Heart left ventricle (tissue), 16 donors: ENCODE data around the gene TLCD5. TPM values are rescaled to one million over a fixed set of nuclear protein-coding genes. Genes with fewer than 3 reads are reported as not detected.

Experiments used
- ATAC-seq, 4 donors: fragments of 200-7000 bp; cut with Tn5 transposase; one replicate each; pipeline ENCODE4 v1.9.1; 2020 to 2022; ENCODE audit warnings: moderate library complexity in 4 of 4, mild to moderate bottlenecking in 3 of 4, moderate number of reproducible peaks in 1 of 4
- DNase-seq, 5 donors: peaks; one replicate each; pipeline ENCODE4 v3.0.0-alpha.2; 2020
- H3K27ac ChIP-seq, 12 donors: fragments of 200-600 bp; sonication (generic) in 4 of 12; one replicate each; pipeline versions ENCODE4 v1.5.0 to v1.8.0; 2016 to 2022; ENCODE audit warnings: mild to moderate bottlenecking in 2 of 12
- H3K27me3 ChIP-seq, 9 donors: fragments of 200-600 bp; sonication (generic) in 2 of 9; one replicate each; pipeline versions ENCODE4 v1.5.1 to v1.8.0; 2016 to 2022; ENCODE audit warnings: mild to moderate bottlenecking in 3 of 9
- H3K36me3 ChIP-seq, 9 donors: fragments of 200-600 bp; sonication (generic) in 2 of 9; one replicate each; pipeline versions ENCODE4 v1.5.0 to v1.8.0; 2018 to 2022; ENCODE audit warnings: mild to moderate bottlenecking in 2 of 9
- H3K4me1 ChIP-seq, 12 donors: fragments of 200-600 bp; sonication (generic) in 4 of 12; one replicate each; pipeline versions ENCODE4 v1.5.0 to v1.8.0; 2016 to 2022; ENCODE audit warnings: mild to moderate bottlenecking in 3 of 12
- H3K4me3 ChIP-seq, 12 donors: fragments of 200-600 bp; sonication (generic) in 4 of 12; one replicate each; pipeline versions ENCODE4 v1.5.0 to v1.8.0; 2017 to 2022; ENCODE audit warnings: mild to moderate bottlenecking in 9 of 12, moderate library complexity in 4 of 12
- H3K9me3 ChIP-seq, 12 donors: fragments of 200-600 bp; sonication (generic) in 4 of 12; one replicate each; pipeline versions ENCODE4 v1.5.0 to v1.8.0; 2016 to 2022; ENCODE audit warnings: mild to moderate bottlenecking in 1 of 12
- CTCF ChIP-seq, 12 donors: fragments of 200-600 bp; sonication (generic) in 4 of 12; IDR thresholded peaks; one replicate each; pipeline versions ENCODE4 v1.5.0 to v1.8.0; 2018 to 2022; ENCODE audit warnings: antibody characterized with exemption in 12 of 12, mild to moderate bottlenecking in 5 of 12
- POLR2A ChIP-seq, 2 donors: fragments of 450-650 bp; IDR thresholded peaks; one replicate each; pipeline ENCODE4 v1.6.1; 2017; ENCODE audit warnings: antibody characterized with exemption in 2 of 2, mild to moderate bottlenecking in 2 of 2, moderate library complexity in 2 of 2
- WGBS, 4 donors: extraction: QIAGEN DNeasy Blood & Tissue Kit in 2 of 4; methylation state at CpG; one replicate each; pipeline versions ENCODE4 v1.1.5 to v1.1.7; 2013 to 2018; 5-methylcytosine and 5-hydroxymethylcytosine counted together
- intact Hi-C, 10 donors: fragments of 100-400 bp; cut with DNase I; formaldehyde crosslinking; loops; one replicate each; pipeline versions ENCODE4 v1.11.1 to v1.14.2; 2022
- polyA plus RNA-seq, 2 donors: library from polyadenylated mRNA; stranded (reverse); fragments of 200-250 nt; gene quantifications; one replicate each; pipeline ENCODE4 v1.2.3, GENCODE V29; 2013
- total RNA-seq, 9 donors: library from RNA; depleted of rRNA in 2 of 9; stranded (reverse); fragments of >200 nt in 2 of 9; fragmentation: NEBNext Ultra II Directional in 3 of 9; extraction: Animal tissue kit (Norgen Biotek cat#: 25700) in 3 of 9; gene quantifications; one replicate each; pipeline versions ENCODE4 v1.1.0 to v1.2.4, GENCODE V29; 2016 to 2023
- donor health status: ischemic (EF 13 %, LVEDD 7.1; RV severe dilation, severe dysfunction).
- donor health status: healthy with polysubstance abuse.
- donor health status: DM: no; HTN: yes; CAD: no.
- donor health status: DM: no; HTN: no; CAD: no.
- donor health status: ischemic (EF 25% LVEDD 6.9; RV normal size, moderate dysfunction).
- donor health status: ischemic (EF 25% LVEDD 5.7; RV mildly dilated, moderate dysfunction).
- donor health status: healthy.
- donor health status: DM: yes; HTN: yes; CAD: no.
- donor health status: ischemic (EF 35%, LVEDD 5.7; RV mildly dilated, moderate dysfunction).
- donor health status: nonischemic (EF 11% LVEDD 7.7; RV severe dilation, severe dysfunction).
- donor health status: DM: yes; HTN: yes; CAD: no.
- donor health status: PGD.
- donor health status: ischemic (EF 29% LVEDD 5.4; RV normal size, mild dysfunction).
- donor health status: nonischemic (EF 23%, LVEDD 6.1; RV moderate dilation, normal function).

The TLCD5 gene
- total and polyA plus RNA-seq, 11 donors, result 4.0 to 15.0 (median 10.3) TPM

DNA sequence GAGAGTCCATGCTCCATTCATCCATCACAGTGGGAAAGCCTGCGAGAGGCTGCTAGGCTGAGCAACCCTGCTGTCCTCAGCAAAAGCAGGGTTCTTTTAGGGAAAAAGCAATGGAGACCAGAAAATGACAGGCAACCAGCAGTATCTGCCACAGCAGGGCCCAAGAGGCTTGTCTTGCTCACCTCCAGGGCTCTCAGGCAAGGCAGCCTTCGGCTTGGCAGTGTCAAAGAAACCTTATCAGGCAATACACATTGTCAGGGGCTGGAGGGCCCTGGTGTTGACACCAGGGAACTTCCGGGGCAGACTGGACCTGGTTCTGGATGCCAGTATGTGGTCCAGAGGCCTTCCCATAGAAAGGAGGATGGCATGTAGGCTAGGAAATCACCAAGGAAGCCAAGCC lies 10.2 kb upstream of the TLCD5 start:
- no peak overlapping the region for H3K4me3 ChIP-seq
- intact Hi-C loops, result loop anchor here in 1 of 10 donors (10.0 kb wide), 1 partner anchor 370 kb away; no protein-coding TSS in a partner anchor
- peak overlapping the region in 4 of 12 donors; percentile 3 to 39 (median 20) for H3K27ac ChIP-seq
- WGBS, 4 donors, result 55 to 81% (median 58%) methylated on average over 3 of the region's 3 CpGs
- DNase-seq, result no peak
- ATAC-seq, result peak in 1 of 4 donors; percentile 6
- H3K9me3 ChIP-seq, result no peaks in the 10 kb centered on the region
- no peaks in the 10 kb centered on the region for H3K36me3 ChIP-seq
- peaks cover 0 to 33% (median 16%) of the 10 kb centered on the region in 12 donors for H3K4me1 ChIP-seq
- TF ChIP-seq CTCF (IDR thresholded peaks at IDR 0.05) (no peak), POLR2A (IDR thresholded peaks at IDR 0.05) (no peak)
- peaks cover 0 to 3% (median 0%) of the 10 kb centered on the region in 9 donors for H3K27me3 ChIP-seq

- intact Hi-C loops, result loop anchor here in 1 of 10 donors (10.0 kb wide), 1 partner anchor 368 kb away; no protein-coding TSS in a partner anchor
- Histone ChIP-seq H3K4me3 (no peak overlapping the region), H3K27ac (peak overlapping the region in 11 of 12 donors; percentile 21 to 69 (median 61)), H3K9me3 (no peaks in the 10 kb centered on the region), H3K36me3 (no peaks in the 10 kb centered on the region), H3K4me1 (peaks cover 0 to 33% (median 16%) of the 10 kb centered on the region in 12 donors), H3K27me3 (peaks cover 0 to 3% (median 0%) of the 10 kb centered on the region in 9 donors)
- 10 to 17% (median 13%) methylated on average over 8 of the region's 8 CpGs for WGBS, 4 donors
- ATAC-seq (peak; percentile 68 to 89 (median 84)), DNase-seq (peak; percentile 69 to 83 (median 75))
- TF ChIP-seq CTCF (IDR thresholded peaks at IDR 0.05) (no peak), POLR2A (IDR thresholded peaks at IDR 0.05) (no peak)
These were observed 8.0 kb upstream of the TLCD5 start for GRCh38 chr11:120316880-120317688.

GRCh38 chr11:120317689-120318480 lies 7.2 kb upstream of the TLCD5 start:
- no peak for ATAC-seq
- intact Hi-C loops, result loop anchor here in 1 of 10 donors (10.0 kb wide), 1 partner anchor 367 kb away; no protein-coding TSS in a partner anchor
- no peak for TF ChIP-seq CTCF (IDR thresholded peaks at IDR 0.05)
- no peak for TF ChIP-seq POLR2A (IDR thresholded peaks at IDR 0.05)
- H3K4me3 ChIP-seq, result no peak overlapping the region
- no peaks in the 10 kb centered on the region for H3K36me3 ChIP-seq
- H3K27ac ChIP-seq, result peak overlapping the region in 10 of 12 donors; percentile 45 to 69 (median 62)
- H3K9me3 ChIP-seq, result no peaks in the 10 kb centered on the region
- peaks cover 0 to 33% (median 16%) of the 10 kb centered on the region in 12 donors for H3K4me1 ChIP-seq
- H3K27me3 ChIP-seq, result peaks cover 0 to 9% (median 0%) of the 10 kb centered on the region in 9 donors
- DNase-seq, result peak in 1 of 5 donors; percentile 22
- 84 to 88% (median 85%) methylated on average over 10 of the region's 10 CpGs for WGBS, 4 donors
